CD4-positive, alpha-beta memory T cell (primary cell): ENCODE data around the gene CCDC174. TPM values are rescaled to one million over a fixed set of nuclear protein-coding genes. Genes with fewer than 3 reads are reported as not detected.
"Not testable (repeated sequence)": the region's sequence is repeated elsewhere in the genome, so short reads cannot be mapped to it uniquely, and the experiment has no call there.

Experiments
- CTCF ChIA-PET: fragments of 350-600 bp; sonication (Branson Sonifier 250); formaldehyde crosslinking; loops from one replicate; lab custom pipeline; 2021; ENCODE audit warnings: inconsistent platforms; ENCODE audit not compliant: partially characterized antibody; lab: Charles Lee
- POLR2A ChIA-PET: fragments of 350-600 bp; sonication (Branson Sonifier 250); formaldehyde crosslinking; loops from one replicate; lab custom pipeline; 2021; ENCODE audit not compliant: partially characterized antibody; lab: Charles Lee
- DNase-seq, 5 donors: peaks; one replicate each; pipeline versions ENCODE4 v3.0.0 to v3.0.0-alpha.2; 2020 to 2022; ENCODE audit warnings: mixed read lengths in 1 of 5
- H3K27ac ChIP-seq: one replicate; pipeline ENCODE4 v1.7.0; 2013; ENCODE audit warnings: low read depth, low read length
- H3K27me3 ChIP-seq: 2 replicates; pipeline ENCODE4 v1.7.0; 2013; ENCODE audit warnings: mild to moderate bottlenecking, low read length, moderate library complexity; ENCODE audit not compliant: insufficient read depth
- H3K36me3 ChIP-seq: 2 replicates; pipeline ENCODE4 v1.7.0; 2013; ENCODE audit warnings: mild to moderate bottlenecking, low read length, moderate library complexity; ENCODE audit not compliant: insufficient read depth
- H3K4me1 ChIP-seq: 2 replicates; pipeline ENCODE4 v1.7.0; 2013; ENCODE audit warnings: mild to moderate bottlenecking, low read length, moderate library complexity; ENCODE audit not compliant: insufficient read depth
- H3K4me3 ChIP-seq, 2 donors: one replicate each; pipeline ENCODE4 v1.7.0; 2013; ENCODE audit warnings: low read length in 2 of 2, mild to moderate bottlenecking in 1 of 2
- H3K9me3 ChIP-seq, 2 donors: one replicate each; pipeline ENCODE4 v1.7.0; 2013; ENCODE audit warnings: low read length in 2 of 2, control low read depth in 1 of 2; ENCODE audit not compliant: control insufficient read depth in 1 of 2
- H3K27ac Mint-ChIP-seq, 7 donors: one replicate each; pipeline ENCODE4 v1.8.0; 2020 to 2021; ENCODE audit warnings: mixed read lengths in 7 of 7, mild to moderate bottlenecking in 6 of 7, inconsistent platforms in 3 of 7, moderate library complexity in 3 of 7
- H3K27me3 Mint-ChIP-seq, 2 donors: one replicate each; pipeline ENCODE4 v1.8.0; 2020 to 2021; ENCODE audit warnings: mixed read lengths in 2 of 2
- H3K36me3 Mint-ChIP-seq, 2 donors: one replicate each; pipeline ENCODE4 v1.8.0; 2020 to 2021; ENCODE audit warnings: mixed read lengths in 2 of 2, inconsistent platforms in 1 of 2, mild to moderate bottlenecking in 1 of 2
- H3K4me1 Mint-ChIP-seq, 4 donors: one replicate each; pipeline ENCODE4 v1.8.0; 2020 to 2021; ENCODE audit warnings: mixed read lengths in 4 of 4, mild to moderate bottlenecking in 1 of 4
- H3K4me3 Mint-ChIP-seq, 8 donors: one replicate each; pipeline ENCODE4 v1.8.0; 2020 to 2021; ENCODE audit warnings: mixed read lengths in 8 of 8, mild to moderate bottlenecking in 7 of 8, moderate library complexity in 6 of 8, inconsistent platforms in 3 of 8
- H3K9me3 Mint-ChIP-seq, 8 donors: one replicate each; pipeline ENCODE4 v1.8.0; 2020 to 2021; ENCODE audit warnings: mixed read lengths in 8 of 8, mild to moderate bottlenecking in 5 of 8, inconsistent platforms in 3 of 8, moderate library complexity in 1 of 8
- intact Hi-C: fragments of 100-400 bp; cut with micrococcal nuclease; formaldehyde crosslinking; loops from one replicate; pipeline ENCODE4 v1.15.1; 2023
- polyA plus RNA-seq, 2 donors: library from polyadenylated mRNA; unstranded; fragments of 300-500 nt; fragmentation: Illumina TruSeq; gene quantifications; one replicate each; pipeline ENCODE4 v1.2.3, GENCODE V29; 2021
- total RNA-seq, 2 experiments: library from RNA; stranded (reverse); gene quantifications; one replicate each; pipeline ENCODE4 v1.2.3, GENCODE V29; 2021

The CCDC174 gene
- total and polyA plus RNA-seq, 4 experiments from 2014 or later: 20.0 to 51.8 (median 37.1) TPM

DNA sequence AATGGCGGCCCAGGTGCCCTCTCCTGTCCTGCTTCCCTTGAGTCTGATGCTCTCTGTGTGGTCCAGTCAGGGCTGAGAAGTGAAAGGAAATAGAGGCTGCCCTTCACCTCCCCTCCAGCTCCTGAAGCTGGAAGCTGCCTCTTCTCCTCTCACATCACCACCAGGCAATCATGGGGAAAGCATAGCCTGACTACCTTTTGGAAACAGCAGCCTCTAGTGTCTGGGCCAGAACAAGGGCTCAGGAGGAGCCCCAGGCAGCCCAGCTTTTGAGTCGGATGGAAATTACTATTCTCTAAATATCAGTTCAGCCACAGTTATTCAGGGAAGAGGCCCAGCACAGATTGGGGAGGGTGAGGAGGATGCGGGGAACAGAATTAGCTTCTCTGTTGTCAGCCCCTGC, 43.3 kb upstream of the CCDC174 start:
- no peak overlapping the region for H3K4me3 Mint-ChIP-seq
- DNase-seq: no peak
- Histone ChIP-seq H3K36me3 (no peaks in the 10 kb centered on the region), H3K4me1 (no peaks in the 10 kb centered on the region), H3K9me3 (no peaks in the 10 kb centered on the region), H3K27me3 (peaks cover 20% of the 10 kb centered on the region), H3K4me3 (no peak overlapping the region), H3K27ac (no peak overlapping the region)
- ChIA-PET CTCF (no interaction called here), POLR2A (no interaction called here)
- H3K9me3 Mint-ChIP-seq: peaks cover 0 to 5% (median 1%) of the 10 kb centered on the region in 8 donors
- peaks cover 0 to 2% (median under 1%) of the 10 kb centered on the region in 4 donors for H3K4me1 Mint-ChIP-seq
- H3K27me3 Mint-ChIP-seq: peaks cover 41 to 50% of the 10 kb centered on the region in 2 donors
- H3K27ac Mint-ChIP-seq: no peak overlapping the region
- H3K36me3 Mint-ChIP-seq: peaks cover 0 to 2% of the 10 kb centered on the region in 2 donors
- intact Hi-C loops: no loop called here

DNA sequence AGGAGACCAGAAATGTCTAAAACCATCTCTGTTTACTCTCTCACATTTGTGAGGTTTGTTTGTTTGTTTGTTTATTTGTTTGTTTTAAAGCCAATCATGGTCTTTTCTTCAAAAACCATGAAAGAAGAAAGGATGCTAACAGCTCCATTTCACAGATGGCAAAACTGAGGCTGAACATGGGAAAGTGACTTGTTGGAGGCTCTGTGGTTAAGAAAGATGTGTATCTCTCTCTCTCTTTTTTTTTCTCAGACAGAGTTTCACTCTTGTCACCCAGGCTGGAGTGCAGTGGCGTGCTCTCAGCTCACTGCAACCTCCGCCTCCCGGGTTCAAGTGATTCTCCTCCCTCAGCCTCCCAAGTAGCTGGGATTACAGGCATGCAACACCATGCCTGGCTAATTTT, 42.5 kb upstream of the CCDC174 start:
- H3K9me3 ChIP-seq, H3K27ac Mint-ChIP-seq, H3K4me1 ChIP-seq, CTCF ChIA-PET, H3K36me3 ChIP-seq, H3K36me3 Mint-ChIP-seq, intact Hi-C loops, H3K27ac ChIP-seq, POLR2A ChIA-PET, H3K4me3 Mint-ChIP-seq, H3K9me3 Mint-ChIP-seq, H3K4me3 ChIP-seq, H3K4me1 Mint-ChIP-seq, DNase-seq: not testable (repeated sequence)
- H3K27me3 ChIP-seq: peaks cover 12% of the 10 kb centered on the region
- H3K27me3 Mint-ChIP-seq: peaks cover 38 to 46% of the 10 kb centered on the region in 2 donors

DNA sequence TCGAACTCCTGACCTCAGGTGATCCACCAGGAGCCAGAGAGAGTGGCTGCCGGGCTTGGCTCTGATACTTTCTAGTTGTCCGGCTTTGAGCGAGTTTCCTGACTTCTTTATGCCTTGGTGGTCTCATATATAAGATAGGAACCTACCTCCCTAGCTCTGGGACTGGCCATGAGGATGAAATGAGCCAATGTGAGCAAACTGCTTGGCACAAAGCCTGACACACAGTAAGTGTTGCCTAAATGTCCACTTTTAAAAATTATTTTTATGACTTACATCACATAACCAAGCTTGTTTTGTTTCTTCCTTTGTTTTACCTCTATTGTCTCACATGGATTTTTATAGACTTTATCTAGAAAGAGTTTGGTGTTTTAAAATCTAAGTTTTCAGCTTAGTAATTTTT, 42.1 kb upstream of the CCDC174 start:
- DNase-seq: no peak
- CTCF ChIA-PET: no interaction called here
- intact Hi-C loops: no loop called here
- no peak overlapping the region for H3K27ac ChIP-seq
- Mint-ChIP-seq H3K27me3 (peaks cover 34 to 46% of the 10 kb centered on the region in 2 donors), H3K9me3 (peaks cover 0 to 2% (median 0%) of the 10 kb centered on the region in 8 donors), H3K4me1 (no peaks in the 10 kb centered on the region), H3K4me3 (no peak overlapping the region), H3K36me3 (no peaks in the 10 kb centered on the region), H3K27ac (no peak overlapping the region)
- no peaks in the 10 kb centered on the region for H3K36me3 ChIP-seq
- POLR2A ChIA-PET: no interaction called here
- peaks cover 8% of the 10 kb centered on the region for H3K27me3 ChIP-seq
- H3K4me3 ChIP-seq: no peak overlapping the region
- no peaks in the 10 kb centered on the region for H3K9me3 ChIP-seq
- no peaks in the 10 kb centered on the region for H3K4me1 ChIP-seq

DNA sequence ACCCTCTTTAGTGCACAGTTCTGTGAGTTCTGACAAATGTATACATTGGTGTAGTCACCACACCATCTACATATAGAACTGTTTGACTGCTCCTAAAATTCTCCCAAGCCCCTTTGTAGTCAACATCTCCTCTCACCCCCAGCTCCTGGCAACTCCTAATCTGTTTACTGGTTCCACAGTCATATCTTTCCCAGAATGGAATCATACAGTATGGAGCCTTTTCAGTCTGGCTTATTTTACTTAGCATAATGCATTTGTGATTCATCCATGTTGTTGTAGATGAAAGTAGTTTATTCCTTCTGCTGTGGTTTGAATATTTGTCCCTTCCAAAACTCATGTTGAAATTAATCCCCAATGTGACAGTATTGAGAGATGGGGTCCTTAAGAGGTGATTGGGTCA, 41.6 kb upstream of the CCDC174 start:
- no peak overlapping the region for H3K4me3 Mint-ChIP-seq
- H3K4me1 ChIP-seq: no peaks in the 10 kb centered on the region
- H3K36me3 ChIP-seq: no peaks in the 10 kb centered on the region
- intact Hi-C loops: no loop called here
- H3K36me3 Mint-ChIP-seq: no peaks in the 10 kb centered on the region
- no peaks in the 10 kb centered on the region for H3K9me3 ChIP-seq
- CTCF ChIA-PET: no interaction called here
- no peak overlapping the region for H3K27ac ChIP-seq
- POLR2A ChIA-PET: no interaction called here
- H3K4me3 ChIP-seq: no peak overlapping the region
- peaks cover 30 to 41% of the 10 kb centered on the region in 2 donors for H3K27me3 Mint-ChIP-seq
- H3K27ac Mint-ChIP-seq: no peak overlapping the region
- peaks cover 0 to 2% (median 0%) of the 10 kb centered on the region in 8 donors for H3K9me3 Mint-ChIP-seq
- no peaks in the 10 kb centered on the region for H3K4me1 Mint-ChIP-seq
- peaks cover 7% of the 10 kb centered on the region for H3K27me3 ChIP-seq
- DNase-seq: no peak

DNA sequence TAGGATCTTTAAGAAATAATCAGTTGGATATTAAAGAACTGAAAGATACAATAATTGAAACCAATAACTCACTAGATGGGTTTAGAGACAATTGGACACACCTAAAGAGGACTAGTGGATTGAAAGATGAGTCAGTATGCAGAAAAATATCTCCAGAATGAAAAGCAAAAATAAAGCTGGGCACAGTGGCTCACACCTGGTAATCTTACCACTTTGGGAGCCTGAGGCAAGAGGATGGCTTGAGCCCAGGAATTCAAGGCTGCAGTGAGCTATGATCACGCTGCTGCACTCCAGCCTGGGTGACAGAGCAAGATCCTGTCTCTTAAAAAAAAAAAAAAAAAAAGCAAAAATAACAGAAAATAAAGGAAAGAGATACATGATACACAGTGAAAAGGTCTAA, 37.4 kb upstream of the CCDC174 start:
- Histone ChIP-seq H3K36me3 (no peaks in the 10 kb centered on the region), H3K4me1 (no peaks in the 10 kb centered on the region), H3K27me3 (no peaks in the 10 kb centered on the region), H3K9me3 (no peaks in the 10 kb centered on the region), H3K4me3 (no peak overlapping the region), H3K27ac (no peak overlapping the region)
- DNase-seq: no peak
- POLR2A ChIA-PET: no interaction called here
- Mint-ChIP-seq H3K4me1 (no peaks in the 10 kb centered on the region), H3K27me3 (peaks cover 12 to 38% of the 10 kb centered on the region in 2 donors), H3K27ac (no peak overlapping the region), H3K36me3 (no peaks in the 10 kb centered on the region), H3K9me3 (peaks cover 0 to 2% (median 0%) of the 10 kb centered on the region in 8 donors), H3K4me3 (no peak overlapping the region)
- intact Hi-C loops: no loop called here
- CTCF ChIA-PET: no interaction called here

DNA sequence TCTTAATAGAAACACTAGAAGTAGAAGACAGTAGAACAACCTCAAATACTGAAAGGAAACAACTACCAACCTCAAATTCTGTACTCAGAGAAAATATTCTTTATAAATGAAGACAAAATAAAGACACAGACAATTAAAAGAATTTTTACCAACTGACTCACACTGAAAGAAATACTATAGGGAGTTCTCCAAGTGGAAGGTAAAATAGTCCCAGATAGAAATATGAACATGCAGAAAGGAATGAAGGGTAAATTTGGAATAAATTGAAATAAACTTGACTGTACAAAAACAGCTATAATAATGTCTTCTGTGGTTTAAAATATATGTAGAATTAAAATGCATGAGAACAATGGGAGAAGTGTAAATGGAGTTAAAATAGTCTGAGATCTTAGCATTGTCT, 36.7 kb upstream of the CCDC174 start:
- no peaks in the 10 kb centered on the region for H3K4me1 Mint-ChIP-seq
- no peaks in the 10 kb centered on the region for H3K4me1 ChIP-seq
- H3K4me3 Mint-ChIP-seq: no peak overlapping the region
- peaks cover 12 to 38% of the 10 kb centered on the region in 2 donors for H3K27me3 Mint-ChIP-seq
- ChIA-PET POLR2A (no interaction called here), CTCF (no interaction called here)
- H3K27me3 ChIP-seq: no peaks in the 10 kb centered on the region
- intact Hi-C loops: no loop called here
- DNase-seq: no peak
- no peaks in the 10 kb centered on the region for H3K9me3 ChIP-seq
- no peak overlapping the region for H3K4me3 ChIP-seq
- no peaks in the 10 kb centered on the region for H3K36me3 Mint-ChIP-seq
- H3K27ac ChIP-seq: no peak overlapping the region
- H3K36me3 ChIP-seq: no peaks in the 10 kb centered on the region
- H3K9me3 Mint-ChIP-seq: peaks cover 0 to 2% (median 0%) of the 10 kb centered on the region in 8 donors
- H3K27ac Mint-ChIP-seq: no peak overlapping the region

DNA sequence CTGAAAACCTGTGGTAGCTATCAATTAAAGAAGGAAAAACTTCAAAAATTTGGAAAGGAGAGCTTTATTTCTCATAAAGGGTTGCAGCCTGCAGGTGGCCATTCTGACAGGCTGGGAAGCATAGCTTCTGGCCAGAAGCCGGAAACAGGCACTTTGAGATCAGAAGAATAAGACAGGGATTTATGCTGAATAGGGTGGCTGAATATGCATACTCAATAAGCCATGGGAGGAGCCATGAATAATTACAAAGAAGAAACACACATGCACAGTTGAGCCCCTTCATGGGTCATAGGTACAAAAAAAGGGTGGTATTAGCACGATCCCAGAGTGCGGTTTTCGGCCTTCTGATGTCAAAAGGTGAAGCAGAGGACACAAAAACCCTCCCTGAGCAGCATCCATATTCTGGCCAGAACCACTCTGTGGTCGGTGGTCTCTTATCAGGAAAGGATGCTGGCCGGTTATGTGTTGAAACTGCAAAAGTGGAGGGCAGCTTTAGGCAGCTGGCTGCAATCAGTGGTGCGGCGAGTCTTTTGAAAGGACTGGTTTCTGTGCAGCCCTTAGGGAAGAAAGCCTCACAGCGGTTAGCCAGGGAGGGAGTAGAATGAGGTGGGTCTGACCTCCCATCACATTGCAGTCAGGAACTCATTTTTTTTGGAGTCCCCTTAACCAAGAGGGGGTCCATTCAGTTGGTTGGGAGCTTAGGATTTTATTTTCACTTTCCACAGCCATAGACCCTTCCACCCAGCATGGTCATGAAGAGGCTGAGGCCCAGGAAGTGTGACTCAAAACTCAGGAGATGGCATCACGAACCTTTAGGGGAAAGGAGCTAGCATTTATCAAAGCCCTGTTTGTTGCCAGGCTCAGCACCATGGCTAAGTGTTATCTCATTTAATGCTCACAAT, 34.7 kb upstream of the CCDC174 start:
- ChIA-PET CTCF (interaction anchor here (0.6 kb wide), 1 partner anchor 14 kb away, joined by 3 read pairs; no protein-coding TSS in a partner anchor), POLR2A (no interaction called here)
- Mint-ChIP-seq H3K4me1 (no peaks in the 10 kb centered on the region), H3K4me3 (no peak overlapping the region), H3K27ac (no peak overlapping the region), H3K36me3 (no peaks in the 10 kb centered on the region), H3K9me3 (peaks cover 0 to 2% (median 0%) of the 10 kb centered on the region in 8 donors), H3K27me3 (peaks cover 11 to 33% of the 10 kb centered on the region in 2 donors)
- no peaks in the 10 kb centered on the region for H3K9me3 ChIP-seq
- H3K27ac ChIP-seq: no peak overlapping the region
- no peak overlapping the region for H3K4me3 ChIP-seq
- H3K27me3 ChIP-seq: no peaks in the 10 kb centered on the region
- DNase-seq: no peak
- H3K4me1 ChIP-seq: no peaks in the 10 kb centered on the region
- no peaks in the 10 kb centered on the region for H3K36me3 ChIP-seq
- intact Hi-C loops: no loop called here
